HG02938 (cell line): ENCODE results near the gene SCNN1G.

Source experiments
- ATAC-seq: cut with Tn5 transposase; IDR thresholded peaks from one replicate; pipeline ENCODE4 v1.9.1; 2021; ENCODE audit warnings: mild to moderate bottlenecking, moderate library complexity; ENCODE audit not compliant: unreplicated experiment

Gene SCNN1G

DNA sequence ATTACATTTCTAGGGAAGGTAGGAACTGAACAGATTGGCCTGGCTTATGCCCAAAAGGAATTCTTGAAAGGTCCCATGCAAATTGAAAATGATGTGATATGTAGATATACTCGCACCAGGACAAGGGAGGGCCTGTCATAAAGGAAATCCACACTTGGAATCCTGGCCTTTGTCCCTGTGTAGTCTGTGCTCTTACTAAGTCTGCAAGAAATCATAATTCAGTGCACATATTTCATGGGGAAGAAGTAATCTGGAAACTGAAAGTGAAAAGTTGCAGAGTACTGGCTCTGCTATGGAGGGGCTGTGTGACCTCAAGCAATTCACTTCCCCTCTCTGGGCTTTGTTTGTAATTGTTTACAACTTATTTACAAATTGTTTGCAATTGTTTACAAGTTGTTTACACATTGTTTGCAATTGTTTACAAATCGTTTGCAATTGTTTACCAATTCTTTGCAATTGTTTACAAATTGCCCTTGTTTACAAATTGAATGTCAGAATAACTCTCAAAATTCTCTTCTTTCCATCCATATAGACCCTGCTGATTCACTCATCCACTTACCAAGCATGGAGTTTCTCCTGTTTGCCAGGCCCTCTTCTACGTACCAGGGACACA lies 12.9 kb downstream of the SCNN1G start:
- no peak for ATAC-seq

DNA sequence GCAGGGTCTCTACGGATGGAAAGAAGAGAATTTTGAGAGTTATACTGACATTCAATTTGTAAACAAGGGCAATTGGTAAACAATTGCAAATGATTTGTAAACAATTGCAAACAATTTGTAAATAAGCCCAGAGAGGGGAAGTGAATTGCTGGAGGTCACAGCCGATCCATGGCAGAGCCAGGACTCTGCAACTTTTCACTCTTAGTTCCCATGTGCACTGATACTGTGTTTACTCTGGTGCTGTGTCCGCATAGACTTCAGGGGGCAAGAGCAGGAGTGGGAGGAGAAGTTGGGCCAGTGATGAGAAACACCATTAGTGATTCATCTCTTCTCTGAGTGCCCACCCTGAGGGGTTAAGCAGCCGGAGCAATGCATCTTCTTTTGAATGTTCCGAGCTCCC lies 14.0 kb downstream of the SCNN1G start:
- no peak for ATAC-seq

DNA sequence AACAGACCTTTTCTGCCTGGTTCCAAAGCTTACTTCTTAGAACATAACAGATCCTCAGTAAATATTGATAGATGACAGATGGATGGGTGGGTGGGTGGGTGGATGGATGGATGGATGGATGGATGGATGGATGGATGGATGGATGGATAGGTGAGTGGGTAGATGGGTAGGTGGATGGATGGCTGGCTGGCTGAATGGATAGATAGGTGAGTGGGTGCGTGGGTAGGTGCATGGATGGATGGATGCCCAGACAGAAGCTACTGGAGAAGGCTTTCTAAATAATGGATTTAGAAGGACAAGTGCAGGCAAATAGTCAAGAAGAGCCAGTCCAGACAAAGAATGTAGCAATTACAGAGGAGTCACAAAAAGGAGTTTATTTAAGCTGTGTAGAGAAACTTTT lies 19.6 kb downstream of the SCNN1G start:
- ATAC-seq, result no peak

DNA sequence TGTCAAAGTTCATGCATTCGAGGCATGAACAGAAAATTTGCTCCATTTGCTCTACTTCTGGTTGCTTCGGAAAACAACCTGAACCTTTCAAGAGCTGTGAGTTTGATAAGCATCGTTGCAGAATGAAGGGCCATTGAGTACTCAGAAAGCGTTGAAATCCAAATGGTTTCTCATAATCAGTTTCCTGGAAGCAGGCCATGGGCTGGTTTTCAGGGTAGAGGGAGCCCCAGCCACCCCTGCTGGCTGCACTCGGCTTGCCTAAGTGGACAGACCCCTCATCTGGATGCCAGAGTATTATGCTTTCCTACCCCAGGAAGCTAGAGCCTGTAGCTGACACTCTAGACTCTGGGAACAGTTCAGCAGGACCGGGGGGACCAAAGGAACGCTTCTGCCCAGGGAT lies 24.4 kb downstream of the SCNN1G start:
- no peak for ATAC-seq

DNA sequence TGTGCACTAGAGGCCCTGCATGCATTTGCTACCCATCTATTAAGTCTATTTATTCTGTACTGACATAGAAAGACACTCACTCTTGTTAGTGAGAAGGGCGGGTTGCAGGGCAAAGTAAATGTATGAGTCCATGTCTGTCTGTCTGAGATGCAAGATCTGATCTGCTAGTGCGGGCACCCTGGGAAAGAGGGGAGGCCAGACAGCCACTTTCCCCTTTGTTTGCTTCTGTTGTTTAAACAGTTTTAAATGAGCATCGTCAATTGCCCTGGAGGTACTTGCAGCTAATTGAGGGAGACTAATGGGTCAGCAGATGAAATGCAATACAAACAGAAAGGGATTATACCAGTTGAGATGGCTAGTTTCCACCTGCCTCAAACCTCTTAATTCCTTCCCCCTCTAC lies 24.9 kb downstream of the SCNN1G start:
- ATAC-seq, result no peak

DNA sequence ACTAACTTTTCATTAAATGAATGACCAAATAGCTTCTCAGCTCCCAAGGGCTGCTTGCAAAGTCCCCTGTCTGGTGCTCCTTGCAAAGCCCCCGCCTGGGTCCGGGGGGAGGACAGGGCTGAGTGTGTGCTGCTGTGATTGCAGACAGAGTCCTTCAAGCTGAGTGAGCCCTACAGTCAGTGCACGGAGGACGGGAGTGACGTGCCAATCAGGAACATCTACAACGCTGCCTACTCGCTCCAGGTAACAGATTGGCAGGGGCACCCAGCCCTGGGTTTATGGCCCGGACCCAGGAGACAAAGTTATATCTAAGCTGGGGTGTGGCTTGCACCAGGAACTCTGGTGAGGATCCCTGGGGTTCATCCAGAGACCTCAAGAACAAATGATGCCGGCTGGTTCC lies 27.1 kb downstream of the SCNN1G start:
- ATAC-seq, result no peak

DNA sequence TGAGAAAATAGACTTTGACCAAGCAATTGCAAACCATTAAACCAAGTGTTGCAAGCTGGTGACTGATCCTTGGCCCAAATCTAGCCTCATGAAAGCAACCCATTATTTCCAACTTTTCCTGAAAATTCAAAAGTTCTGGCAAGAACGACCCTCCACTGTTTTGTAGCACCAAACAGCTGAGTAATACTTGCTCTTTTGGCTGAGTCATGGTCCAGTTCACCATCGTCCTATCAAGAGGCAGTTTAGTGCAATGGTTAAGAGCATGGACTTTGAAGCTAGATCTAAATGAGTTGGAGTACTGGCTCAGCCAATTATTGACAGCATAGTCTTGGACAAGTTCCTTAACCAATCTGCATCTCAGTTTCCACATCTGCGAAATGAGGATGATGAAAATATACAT lies 31.3 kb downstream of the SCNN1G start:
- no peak for ATAC-seq

DNA sequence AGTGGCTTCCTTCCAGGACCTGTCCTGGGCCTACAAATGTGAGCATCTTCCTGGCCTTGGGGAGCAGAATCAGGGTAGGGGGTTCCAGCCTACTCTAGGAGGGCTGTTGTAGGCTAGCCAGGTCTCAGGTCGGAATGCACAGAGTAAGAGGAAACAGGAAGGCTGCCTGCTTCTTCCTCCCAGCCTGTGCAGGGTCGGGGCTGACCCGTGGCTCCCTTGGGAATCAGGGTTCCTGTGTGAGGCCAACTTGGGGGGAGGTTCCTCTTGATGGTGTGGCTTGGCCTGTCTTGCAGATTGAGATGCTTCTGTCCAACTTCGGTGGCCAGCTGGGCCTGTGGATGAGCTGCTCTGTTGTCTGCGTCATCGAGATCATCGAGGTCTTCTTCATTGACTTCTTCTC lies 32.3 kb downstream of the SCNN1G start:
- ATAC-seq, result no peak

DNA sequence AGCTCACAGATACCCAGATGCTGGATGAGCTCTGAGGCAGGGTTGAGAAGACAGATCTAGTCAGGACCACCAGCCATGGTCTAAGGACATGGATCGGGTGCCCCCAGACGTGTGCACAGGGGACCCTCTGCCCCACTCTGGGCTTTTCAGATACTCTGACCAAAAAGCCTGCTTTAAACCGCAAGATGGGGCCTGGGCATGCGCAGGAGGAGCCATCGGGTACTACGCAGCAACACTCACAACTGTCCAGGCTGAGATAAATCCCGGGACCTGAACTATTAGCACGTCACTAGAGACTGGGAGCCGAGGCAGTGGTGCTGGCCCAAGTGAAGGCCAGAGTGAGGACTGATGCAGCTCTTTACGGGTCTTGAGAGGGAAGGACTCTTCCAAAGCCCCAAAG lies 32.9 kb downstream of the SCNN1G start:
- no peak for ATAC-seq

DNA sequence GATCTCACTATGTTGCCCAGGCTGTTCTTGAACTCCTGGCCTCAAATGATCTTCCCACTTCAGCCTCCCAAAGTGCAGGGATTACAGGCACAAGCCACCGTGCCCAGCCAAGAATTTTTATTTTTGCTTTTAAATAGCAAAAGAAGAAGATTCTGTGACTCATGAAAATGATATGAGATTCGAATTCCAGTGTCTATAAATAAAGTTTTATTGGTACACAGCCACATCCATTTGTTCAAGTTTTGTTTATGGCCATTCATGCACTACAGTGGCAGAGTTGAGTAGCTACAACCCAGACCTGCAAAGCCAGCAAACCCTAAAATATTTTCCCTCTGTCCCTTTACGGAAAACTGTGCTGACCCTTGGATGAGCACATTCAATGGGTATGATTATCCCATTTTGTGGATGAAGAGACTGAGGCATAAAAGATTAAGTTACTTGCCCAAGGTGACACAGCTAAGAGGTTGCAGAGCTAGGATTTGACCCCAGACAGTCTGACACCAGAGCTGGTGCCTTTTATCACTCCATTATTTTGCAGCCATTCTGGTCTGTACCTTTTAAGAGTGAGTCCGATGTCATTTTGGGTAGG lies 34.2 kb downstream of the SCNN1G start:
- no peak for ATAC-seq

DNA sequence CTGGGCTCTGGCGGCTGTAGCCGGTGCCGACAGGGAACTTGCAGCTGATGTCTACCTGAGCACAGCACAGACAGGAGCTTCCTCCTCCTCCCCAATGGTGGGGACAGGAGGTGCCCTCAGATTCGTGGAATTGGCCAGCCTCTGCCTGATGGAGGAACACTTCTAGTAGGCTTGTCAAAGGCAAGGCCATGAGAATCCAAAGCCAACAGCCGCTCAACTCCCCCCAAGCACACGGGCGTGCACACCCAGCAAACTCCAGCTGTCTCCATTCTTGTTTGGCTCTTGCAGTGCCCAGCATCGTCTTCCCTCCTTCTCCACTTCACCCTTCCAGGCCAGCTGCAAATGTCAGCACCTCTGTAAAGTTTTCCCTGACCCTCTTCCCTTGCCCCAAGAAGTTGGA lies 35.1 kb downstream of the SCNN1G start:
- ATAC-seq, result no peak

DNA sequence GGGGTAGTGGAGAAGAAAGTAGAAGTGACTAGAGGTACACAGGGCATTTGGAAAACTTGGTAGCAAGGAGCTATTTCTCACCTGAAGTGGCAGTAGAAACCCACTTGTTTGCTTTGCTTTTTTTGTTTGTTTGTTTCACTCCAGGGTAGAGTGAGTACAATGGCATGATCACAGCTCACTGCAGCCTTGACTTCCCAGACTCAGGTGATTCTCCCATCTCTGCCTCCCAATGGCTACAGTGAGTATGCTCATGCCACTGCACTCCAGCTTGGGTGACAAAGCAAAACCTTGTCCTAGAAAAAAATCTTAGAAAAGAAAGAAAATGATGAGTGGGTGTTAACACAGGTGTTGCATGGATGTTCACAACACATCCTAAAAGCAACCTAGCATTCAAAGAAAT lies 40.4 kb downstream of the SCNN1G start:
- ATAC-seq, result no peak

DNA sequence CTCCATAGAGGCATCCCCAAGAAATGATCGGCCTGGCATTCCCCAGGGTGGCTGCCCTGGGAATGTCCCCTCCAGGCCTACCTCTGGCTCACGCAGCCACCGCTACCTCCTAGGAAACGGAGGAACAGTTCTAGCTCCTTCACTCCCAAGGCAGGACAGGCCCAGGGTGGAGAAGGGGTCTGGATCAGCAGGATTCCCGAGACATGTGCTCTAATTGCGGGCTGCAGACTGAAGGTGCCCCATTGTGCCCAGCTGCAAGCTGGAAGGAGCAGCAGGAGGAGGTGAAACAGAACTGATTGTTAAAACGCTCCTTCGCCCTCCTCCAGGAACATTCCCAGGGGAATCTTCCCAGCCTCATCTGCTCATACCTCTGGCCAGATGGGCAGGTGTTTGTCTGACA lies 40.8 kb downstream of the SCNN1G start:
- no peak for ATAC-seq

DNA sequence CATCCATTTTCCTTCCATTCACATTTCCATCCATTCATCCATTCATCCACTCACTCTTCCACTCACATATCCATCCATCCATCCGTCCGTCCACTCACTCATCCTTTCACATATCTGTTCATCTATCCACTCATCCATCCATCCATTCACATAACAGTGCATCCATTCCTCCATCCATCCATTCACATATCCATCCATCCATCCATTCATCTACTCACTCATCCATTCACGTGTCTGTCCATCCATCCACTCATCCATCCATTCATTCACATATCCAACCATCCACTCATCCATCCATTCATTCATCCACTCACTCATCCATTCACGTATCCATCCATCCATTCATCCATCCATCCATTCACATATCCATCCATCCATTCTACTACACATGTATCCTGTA lies 42.6 kb downstream of the SCNN1G start:
- no peak for ATAC-seq

DNA sequence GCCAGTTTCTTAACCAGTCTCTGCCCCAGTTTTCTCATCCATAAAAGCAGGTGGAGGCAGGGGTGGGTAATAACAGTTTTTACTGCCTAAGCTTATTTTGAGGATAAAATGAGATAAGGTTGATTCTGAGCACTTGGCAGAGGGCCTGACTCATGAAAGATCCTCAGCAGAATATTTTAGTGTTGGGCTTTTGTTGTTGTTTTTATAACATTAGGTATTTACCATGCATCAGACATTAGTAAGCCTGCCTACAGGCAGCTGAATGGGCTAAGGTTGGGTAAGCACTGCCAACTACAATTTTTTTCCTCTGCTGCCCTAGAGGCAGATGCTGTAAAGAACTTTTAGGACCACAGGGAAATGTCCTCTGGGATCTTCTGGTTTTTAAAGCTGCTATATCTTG lies 43.1 kb downstream of the SCNN1G start:
- ATAC-seq, result no peak

DNA sequence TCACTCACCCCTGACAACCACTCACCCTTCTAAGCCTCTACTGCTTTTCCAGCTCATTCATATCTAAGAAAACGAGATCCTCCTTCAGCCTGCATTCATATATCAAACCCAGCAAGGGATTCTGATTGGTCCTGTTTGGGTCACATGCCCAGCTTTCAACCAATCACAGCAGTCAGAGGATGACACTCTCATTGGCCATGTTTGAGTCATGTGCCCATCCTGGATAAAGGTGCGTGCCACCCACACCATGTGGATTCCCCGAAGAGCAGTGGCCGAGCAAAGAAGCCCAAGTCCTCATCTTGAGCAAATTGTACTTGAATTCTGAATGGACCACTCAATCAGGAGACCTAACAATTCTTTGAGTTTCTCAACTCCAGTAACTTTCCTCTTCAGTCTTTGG lies 45.0 kb downstream of the SCNN1G start:
- ATAC-seq, result no peak

DNA sequence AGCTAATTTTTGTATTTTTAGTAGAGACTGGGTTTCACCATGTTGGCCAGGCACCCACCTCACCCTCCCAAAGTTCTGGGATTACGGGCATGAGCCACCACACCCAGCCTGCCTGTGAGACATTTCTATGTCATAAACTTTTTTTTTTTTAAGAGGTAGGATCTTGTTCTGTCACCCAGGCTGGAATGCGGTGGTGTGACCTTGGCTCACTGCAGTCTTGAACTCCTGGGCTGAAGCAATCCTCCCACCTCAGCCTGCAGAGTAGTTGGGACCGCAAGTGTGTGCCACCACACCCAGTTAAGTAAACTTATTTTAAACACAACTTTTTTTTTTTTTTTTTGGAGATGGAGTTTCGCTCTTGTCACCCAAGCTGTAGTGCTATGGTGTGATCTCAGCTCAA lies 47.2 kb downstream of the SCNN1G start:
- no peak for ATAC-seq

DNA sequence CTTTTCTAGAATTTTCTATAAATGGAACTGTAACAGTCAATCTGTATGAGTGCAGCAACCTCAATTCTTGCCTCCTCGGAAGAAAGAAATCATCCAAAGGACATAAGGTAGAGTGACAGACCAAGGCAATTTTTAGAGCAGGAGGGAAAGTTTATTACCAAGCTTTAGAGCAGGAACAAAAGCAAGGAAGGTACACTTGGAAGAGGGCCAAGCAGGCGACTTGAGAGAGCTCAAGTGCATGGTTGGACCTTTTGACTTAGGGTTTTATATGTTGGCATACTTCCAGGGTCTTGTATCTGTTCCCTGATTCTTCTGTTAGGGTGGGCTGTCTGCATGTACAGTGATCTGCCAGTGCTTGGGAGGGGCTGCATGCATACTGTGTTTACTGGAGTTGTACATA lies 50.3 kb downstream of the SCNN1G start:
- no peak for ATAC-seq

DNA sequence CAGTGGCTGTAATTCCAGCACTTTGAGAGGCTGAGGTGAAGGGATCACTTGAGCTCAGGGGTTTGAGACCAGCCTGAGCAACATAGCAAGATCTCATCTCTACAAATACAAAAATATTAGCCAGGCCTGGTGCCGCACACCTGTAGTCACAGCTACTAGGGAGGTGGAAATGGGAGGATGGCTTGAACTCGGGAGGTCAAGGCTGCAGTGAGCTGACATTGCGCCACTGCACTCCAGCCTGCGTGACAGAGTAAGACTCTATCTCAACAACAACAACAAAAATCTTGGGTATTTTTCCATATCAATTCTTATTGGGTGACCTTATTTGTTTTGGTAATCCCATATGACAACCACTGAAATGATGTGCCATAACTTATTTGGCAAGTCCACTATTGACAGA lies 52.6 kb downstream of the SCNN1G start:
- no peak for ATAC-seq

DNA sequence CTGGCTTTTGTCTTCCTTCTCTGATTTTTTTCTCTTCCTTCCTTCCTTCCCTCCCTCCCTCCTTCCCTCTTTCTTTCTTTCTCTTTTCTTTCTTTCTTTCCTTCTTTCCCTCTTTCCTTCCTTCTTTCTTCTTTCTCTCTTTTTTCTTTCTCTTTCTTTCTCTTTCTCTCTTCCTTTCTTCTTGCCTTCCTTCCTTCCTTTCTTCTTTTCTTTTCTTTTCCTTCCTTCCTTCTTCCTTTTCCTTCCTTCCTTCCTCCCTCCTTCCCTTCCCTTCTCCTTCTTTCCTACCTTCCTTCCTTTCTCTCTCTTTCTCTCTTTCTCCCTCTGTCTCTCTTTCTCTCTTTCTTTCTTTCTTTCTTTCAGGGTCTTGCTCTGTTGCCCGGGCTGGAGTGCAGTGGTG lies 54.4 kb downstream of the SCNN1G start:
- ATAC-seq, result no peak

DNA sequence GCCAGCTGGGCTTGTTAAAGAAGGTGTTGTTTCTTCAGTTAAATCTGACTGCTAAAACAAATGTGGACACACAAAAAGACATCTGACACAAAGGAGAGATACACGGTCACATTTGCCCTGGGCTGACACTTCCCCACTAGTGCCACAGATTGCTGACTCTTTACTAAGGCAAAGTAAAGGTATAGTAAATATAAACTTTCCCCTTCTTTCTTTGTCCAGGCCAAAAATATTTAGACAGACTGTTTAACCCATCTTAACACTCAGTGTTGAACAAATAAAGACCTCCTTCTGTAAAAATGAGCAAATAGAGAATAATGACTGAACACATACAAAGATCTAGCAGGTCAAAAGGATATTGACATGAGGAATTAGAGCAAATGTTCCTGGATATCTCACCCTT lies 58.4 kb downstream of the SCNN1G start:
- ATAC-seq, result no peak

DNA sequence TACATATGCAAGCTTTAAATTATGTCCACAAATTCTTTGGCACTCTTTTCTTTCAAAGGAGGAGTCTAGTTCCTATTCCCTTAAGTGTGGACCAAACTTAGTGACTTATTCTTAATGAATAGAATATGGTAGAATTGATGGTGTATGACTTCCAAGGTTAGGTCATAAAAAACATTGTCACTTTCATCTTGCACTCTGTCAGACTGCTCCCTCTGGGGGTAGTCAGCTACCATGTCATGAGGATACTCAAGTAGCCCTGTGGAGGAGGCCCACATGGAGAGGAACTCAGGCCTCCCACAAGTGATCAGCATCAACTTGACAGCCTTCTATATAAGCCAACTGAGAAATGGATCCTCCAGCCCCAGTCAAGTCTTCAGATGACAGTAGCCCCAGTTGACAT lies 61.6 kb downstream of the SCNN1G start:
- ATAC-seq, result no peak

DNA sequence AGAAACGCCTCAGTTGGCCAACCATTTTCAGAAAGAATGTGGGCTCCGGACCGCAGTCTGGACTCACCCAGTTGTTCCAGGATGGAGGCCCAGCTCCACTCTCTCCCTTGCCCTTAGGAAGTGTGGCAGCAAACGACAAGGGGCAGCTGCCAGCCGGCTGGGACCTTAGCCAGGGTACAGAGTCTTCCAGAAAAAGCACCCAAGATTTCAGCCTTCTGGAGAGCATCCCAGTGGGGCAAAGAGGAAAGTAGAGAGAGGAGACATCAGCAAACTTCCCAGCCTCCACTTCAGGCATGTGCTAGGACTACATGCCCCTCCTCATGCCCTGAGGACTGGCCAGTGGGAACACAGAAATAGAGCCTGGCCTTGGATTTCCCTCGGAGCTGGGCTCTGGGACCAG lies 62.7 kb downstream of the SCNN1G start:
- ATAC-seq, result no peak
